ENCODE data around the gene INHBB.

DNA sequence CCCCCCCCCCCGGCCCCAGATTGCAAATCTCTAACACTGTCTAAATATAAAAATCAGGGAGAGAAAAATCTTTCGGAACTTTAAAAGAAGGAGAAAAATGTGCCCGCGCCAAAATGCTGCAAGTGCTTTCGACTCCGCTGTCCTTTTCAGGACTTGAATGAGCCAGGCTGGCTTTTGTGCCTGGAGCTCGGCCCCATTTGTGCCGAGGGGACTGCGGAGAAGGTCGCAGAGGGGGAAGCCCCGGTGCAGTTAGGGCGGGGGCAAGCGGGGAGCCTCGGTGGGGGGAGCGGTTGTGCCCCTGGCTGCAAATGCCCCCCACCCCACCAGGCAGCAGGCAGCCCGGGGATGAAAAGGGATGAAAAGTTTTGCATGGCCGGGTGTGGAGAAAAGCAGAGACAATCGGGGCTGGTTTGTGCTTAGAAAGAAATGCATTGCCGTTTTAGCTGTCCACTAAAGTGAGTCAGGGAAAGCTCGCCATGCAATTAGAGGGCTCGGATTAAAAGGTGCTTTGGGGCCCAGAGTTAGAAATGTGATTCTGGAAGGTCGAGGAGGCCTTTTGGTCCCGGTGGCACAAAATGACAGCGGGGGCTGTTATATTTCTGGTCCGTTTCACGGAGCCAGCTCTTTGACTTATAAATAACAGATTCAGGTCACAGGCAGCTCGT is 1.6 kb downstream of the INHBB start:
- TF ChIP-seq, protein P1, sequence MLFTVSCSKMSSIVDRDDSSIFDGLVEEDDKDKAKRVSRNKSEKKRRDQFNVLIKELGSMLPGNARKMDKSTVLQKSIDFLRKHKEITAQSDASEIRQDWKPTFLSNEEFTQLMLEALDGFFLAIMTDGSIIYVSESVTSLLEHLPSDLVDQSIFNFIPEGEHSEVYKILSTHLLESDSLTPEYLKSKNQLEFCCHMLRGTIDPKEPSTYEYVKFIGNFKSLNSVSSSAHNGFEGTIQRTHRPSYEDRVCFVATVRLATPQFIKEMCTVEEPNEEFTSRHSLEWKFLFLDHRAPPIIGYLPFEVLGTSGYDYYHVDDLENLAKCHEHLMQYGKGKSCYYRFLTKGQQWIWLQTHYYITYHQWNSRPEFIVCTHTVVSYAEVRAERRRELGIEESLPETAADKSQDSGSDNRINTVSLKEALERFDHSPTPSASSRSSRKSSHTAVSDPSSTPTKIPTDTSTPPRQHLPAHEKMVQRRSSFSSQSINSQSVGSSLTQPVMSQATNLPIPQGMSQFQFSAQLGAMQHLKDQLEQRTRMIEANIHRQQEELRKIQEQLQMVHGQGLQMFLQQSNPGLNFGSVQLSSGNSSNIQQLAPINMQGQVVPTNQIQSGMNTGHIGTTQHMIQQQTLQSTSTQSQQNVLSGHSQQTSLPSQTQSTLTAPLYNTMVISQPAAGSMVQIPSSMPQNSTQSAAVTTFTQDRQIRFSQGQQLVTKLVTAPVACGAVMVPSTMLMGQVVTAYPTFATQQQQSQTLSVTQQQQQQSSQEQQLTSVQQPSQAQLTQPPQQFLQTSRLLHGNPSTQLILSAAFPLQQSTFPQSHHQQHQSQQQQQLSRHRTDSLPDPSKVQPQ (CRISPR knock-in tag; IDR thresholded peaks at IDR 0.05; ENCODE audit: borderline replicate concordance): no peak
- TF ChIP-seq POLR2AphosphoS5 (IDR thresholded peaks at IDR 0.05; ENCODE audit: control insufficient read depth, insufficient read depth, low read depth, low read length) (no peak), MAZ (CRISPR knock-in tag; conservative IDR thresholded peaks at IDR 0.05 in 1 of 2, IDR thresholded peaks at IDR 0.05 in 1 of 2) (no peak), YY1 (IDR thresholded peaks at IDR 0.05; ENCODE audit: borderline replicate concordance in 1 of 3, control insufficient read depth in 1 of 3, extremely low read depth in 1 of 3, insufficient read depth in 3 of 3, insufficient read length in 1 of 3, insufficient replicate concordance in 2 of 3, low read depth in 1 of 3, low read length in 2 of 3) (no peak), MCM3 (IDR thresholded peaks at IDR 0.05) (no peak), ZNF311 (CRISPR knock-in tag; IDR thresholded peaks at IDR 0.05) (no peak), ZNF766 (CRISPR knock-in tag; conservative IDR thresholded peaks at IDR 0.05) (no peak), GABPA (tag; conservative IDR thresholded peaks at IDR 0.05; ENCODE audit: low read depth) (no peak), HDGF (IDR thresholded peaks at IDR 0.05) (no peak)
- TF ChIP-seq, protein P2, sequence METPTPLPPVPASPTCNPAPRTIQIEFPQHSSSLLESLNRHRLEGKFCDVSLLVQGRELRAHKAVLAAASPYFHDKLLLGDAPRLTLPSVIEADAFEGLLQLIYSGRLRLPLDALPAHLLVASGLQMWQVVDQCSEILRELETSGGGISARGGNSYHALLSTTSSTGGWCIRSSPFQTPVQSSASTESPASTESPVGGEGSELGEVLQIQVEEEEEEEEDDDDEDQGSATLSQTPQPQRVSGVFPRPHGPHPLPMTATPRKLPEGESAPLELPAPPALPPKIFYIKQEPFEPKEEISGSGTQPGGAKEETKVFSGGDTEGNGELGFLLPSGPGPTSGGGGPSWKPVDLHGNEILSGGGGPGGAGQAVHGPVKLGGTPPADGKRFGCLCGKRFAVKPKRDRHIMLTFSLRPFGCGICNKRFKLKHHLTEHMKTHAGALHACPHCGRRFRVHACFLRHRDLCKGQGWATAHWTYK (CRISPR knock-in tag; IDR thresholded peaks at IDR 0.05): no peak
- TF ChIP-seq, protein P3, sequence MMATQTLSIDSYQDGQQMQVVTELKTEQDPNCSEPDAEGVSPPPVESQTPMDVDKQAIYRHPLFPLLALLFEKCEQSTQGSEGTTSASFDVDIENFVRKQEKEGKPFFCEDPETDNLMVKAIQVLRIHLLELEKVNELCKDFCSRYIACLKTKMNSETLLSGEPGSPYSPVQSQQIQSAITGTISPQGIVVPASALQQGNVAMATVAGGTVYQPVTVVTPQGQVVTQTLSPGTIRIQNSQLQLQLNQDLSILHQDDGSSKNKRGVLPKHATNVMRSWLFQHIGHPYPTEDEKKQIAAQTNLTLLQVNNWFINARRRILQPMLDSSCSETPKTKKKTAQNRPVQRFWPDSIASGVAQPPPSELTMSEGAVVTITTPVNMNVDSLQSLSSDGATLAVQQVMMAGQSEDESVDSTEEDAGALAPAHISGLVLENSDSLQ (IDR thresholded peaks at IDR 0.05): no peak

Measured in K562 (cell line).